MM.1S (cell line): ENCODE results near the gene COG5.

ENCODE experiments used
- DNase-seq: peaks from one replicate; pipeline ENCODE4 v3.0.0-alpha.2; 2015
- H2AFZ ChIP-seq: fragments of 300-600 bp; sonication (generic); 2 replicates; pipeline ENCODE4 v1.6.0; 2016; ENCODE audit warnings: antibody characterized with exemption, low read length
- H3F3A ChIP-seq: fragments of 300-600 bp; sonication (generic); 2 replicates; pipeline ENCODE4 v1.6.1; 2016; ENCODE audit warnings: mild to moderate bottlenecking, antibody characterized with exemption, low read length, moderate library complexity, mixed read lengths; ENCODE audit not compliant: insufficient read depth
- H3K27ac ChIP-seq: fragments of 300-600 bp; sonication (generic); 2 replicates; pipeline ENCODE4 v1.5.1; 2016; ENCODE audit warnings: mild to moderate bottlenecking, low read length
- H3K27me3 ChIP-seq: fragments of 300-600 bp; sonication (generic); replicated peaks from 2 replicates; pipeline ENCODE4 v1.6.0; 2016; ENCODE audit warnings: low read length; ENCODE audit not compliant: insufficient read depth
- H3K36me3 ChIP-seq: fragments of 300-600 bp; sonication (generic); replicated peaks from 2 replicates; pipeline ENCODE4 v1.6.1; 2016; ENCODE audit warnings: mild to moderate bottlenecking, low read length, mixed read lengths; ENCODE audit not compliant: insufficient read depth
- H3K4me1 ChIP-seq: fragments of 300-600 bp; sonication (generic); 2 replicates; pipeline ENCODE4 v1.6.1; 2016; ENCODE audit warnings: low read length, mixed read lengths
- H3K4me2 ChIP-seq: fragments of 300-600 bp; sonication (generic); 2 replicates; pipeline ENCODE4 v1.6.0; 2016; ENCODE audit warnings: low read depth, low read length
- H3K4me3 ChIP-seq: fragments of 300-600 bp; sonication (generic); 2 replicates; pipeline ENCODE4 v1.5.1; 2016; ENCODE audit warnings: low read length, mixed read lengths
- H3K79me2 ChIP-seq: fragments of 300-600 bp; sonication (generic); 2 replicates; pipeline ENCODE4 v1.6.1; 2016; ENCODE audit warnings: mixed run types, low read length, mixed read lengths
- H3K9ac ChIP-seq: fragments of 300-600 bp; sonication (generic); 2 replicates; pipeline ENCODE4 v1.6.1; 2016; ENCODE audit warnings: low read length, mixed read lengths
- H3K9me2 ChIP-seq: fragments of 300-600 bp; sonication (generic); replicated peaks from 2 replicates; pipeline ENCODE4 v1.6.1; 2016; ENCODE audit warnings: mild to moderate bottlenecking, low read length, mixed read lengths; ENCODE audit not compliant: insufficient read depth
- H3K9me3 ChIP-seq: fragments of 300-600 bp; sonication (generic); replicated peaks from 2 replicates; pipeline ENCODE4 v1.6.1; 2016; ENCODE audit warnings: mild to moderate bottlenecking, low read length, mixed read lengths; ENCODE audit not compliant: insufficient read depth
- H4K20me1 ChIP-seq: fragments of 300-600 bp; sonication (generic); 2 replicates; pipeline ENCODE4 v1.6.1; 2016; ENCODE audit warnings: mild to moderate bottlenecking, low read length, moderate library complexity, mixed read lengths; ENCODE audit not compliant: insufficient read depth
- CTCF ChIP-seq: fragments of 300-600 bp; sonication (generic); IDR thresholded peaks from 2 replicates; pipeline ENCODE4 v1.5.1; 2016; ENCODE audit warnings: antibody characterized with exemption, low read length, mixed read lengths
- EZH2 ChIP-seq: fragments of 300-600 bp; sonication (generic); optimal IDR thresholded peaks from 2 replicates; pipeline ENCODE3; 2017; ENCODE audit warnings: low read depth, mild to moderate bottlenecking, antibody characterized with exemption, low read length, mixed read lengths
- EZH2phosphoT487 ChIP-seq: fragments of 300-600 bp; sonication (generic); IDR thresholded peaks from 2 replicates; pipeline ENCODE4 v1.6.1; 2018; ENCODE audit warnings: antibody characterized with exemption, low read length

COG5 gene

GRCh38 chr7:107262857-107263256 lies 300.9 kb downstream of the COG5 start:
- Histone ChIP-seq H3K4me1 (no peaks in the 10 kb centered on the region), H3K79me2 (no peaks in the 10 kb centered on the region), H3K27ac (no peak overlapping the region)

GRCh38 chr7:107258737-107259136 lies 305.0 kb downstream of the COG5 start:
- Histone ChIP-seq H3K9me3 (no peaks in the 10 kb centered on the region), H3K4me1 (no peaks in the 10 kb centered on the region), H4K20me1 (no peaks in the 10 kb centered on the region), H3K27ac (no peak overlapping the region), H3F3A (no peaks in the 10 kb centered on the region), H3K9ac (no peak overlapping the region), H3K9me2 (no peaks in the 10 kb centered on the region), H3K4me2 (no peak overlapping the region), H3K36me3 (no peaks in the 10 kb centered on the region), H2AFZ (no peak overlapping the region), H3K79me2 (no peaks in the 10 kb centered on the region), H3K4me3 (no peak overlapping the region), H3K27me3 (no peaks in the 10 kb centered on the region)
- DNase-seq = no peak
- no peak for TF ChIP-seq CTCF
- no peak for TF ChIP-seq EZH2phosphoT487
- no peak for TF ChIP-seq EZH2

More at GRCh38 chr7:107262857-107263256, 300.9 kb downstream of the COG5 start:
- H3K4me3 ChIP-seq = no peak overlapping the region
- DNase-seq = no peak
- H4K20me1 ChIP-seq = no peaks in the 10 kb centered on the region
- TF ChIP-seq EZH2phosphoT487 (no peak), EZH2 (no peak), CTCF (no peak)
- H3K9me3 ChIP-seq = no peaks in the 10 kb centered on the region
- H3K36me3 ChIP-seq = no peaks in the 10 kb centered on the region
- H3K4me2 ChIP-seq = no peak overlapping the region
- H3K9ac ChIP-seq = no peak overlapping the region
- H3K9me2 ChIP-seq = no peaks in the 10 kb centered on the region
- H2AFZ ChIP-seq = no peak overlapping the region
- no peaks in the 10 kb centered on the region for H3F3A ChIP-seq
- no peaks in the 10 kb centered on the region for H3K27me3 ChIP-seq

DNA sequence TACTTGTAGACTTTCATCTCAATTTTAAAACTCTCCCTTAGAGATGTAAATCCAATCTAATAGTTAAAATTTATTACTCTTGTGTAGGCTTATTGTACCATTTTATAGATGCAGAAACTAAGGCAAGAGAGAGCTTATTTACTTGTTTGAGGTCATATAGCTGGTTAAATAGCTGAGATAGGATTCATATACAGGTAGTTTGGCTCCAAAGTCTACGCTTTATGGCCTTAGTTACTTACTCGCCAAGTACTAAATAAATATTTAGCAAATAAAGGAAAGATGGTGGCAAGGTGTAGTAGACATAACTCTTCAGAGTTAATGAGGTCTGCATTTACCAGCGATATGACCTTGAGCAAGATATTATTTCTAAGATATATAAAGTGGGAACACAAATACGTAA lies 308.1 kb downstream of the COG5 start:
- H3K79me2 ChIP-seq = no peaks in the 10 kb centered on the region
- H3K9me2 ChIP-seq = no peaks in the 10 kb centered on the region
- no peaks in the 10 kb centered on the region for H3K9me3 ChIP-seq
- H3K4me2 ChIP-seq = no peak overlapping the region
- no peak overlapping the region for H2AFZ ChIP-seq
- H3F3A ChIP-seq = no peaks in the 10 kb centered on the region
- H3K27me3 ChIP-seq = no peaks in the 10 kb centered on the region
- no peaks in the 10 kb centered on the region for H3K36me3 ChIP-seq
- no peaks in the 10 kb centered on the region for H4K20me1 ChIP-seq
- TF ChIP-seq CTCF (no peak), EZH2phosphoT487 (no peak), EZH2 (no peak)
- no peak for DNase-seq
- H3K9ac ChIP-seq = no peak overlapping the region
- 0 out of 2 replicates have a peak, but pooled peaks cover 4% of the 10 kb centered on the region for H3K4me1 ChIP-seq
- H3K27ac ChIP-seq = no peak overlapping the region
- no peak overlapping the region for H3K4me3 ChIP-seq
